Measurements from ENCODE around the gene ZNF90.
"Not testable (repeated sequence)": the region's sequence is repeated elsewhere in the genome, so short reads cannot be mapped to it uniquely, and the experiment has no call there.

ZNF90 gene

GRCh38 chr19:20045742-20046141, 32.1 kb upstream of the ZNF90 start:
- H3K36me3 ChIP-seq (ENCODE audit: control insufficient read depth in 4 of 4, insufficient read depth in 4 of 4, low read length in 3 of 4); H3K4me1 ChIP-seq (ENCODE audit: control extremely low read depth in 1 of 4, control insufficient read depth in 4 of 4, insufficient read depth in 4 of 4, low read length in 3 of 4); DNase-seq; H3K4me3 ChIP-seq (ENCODE audit: control insufficient read depth in 1 of 7, extremely low read depth in 1 of 7, insufficient read depth in 4 of 7, low read depth in 2 of 7, low read length in 6 of 7); H3K27me3 ChIP-seq (replicated peaks in 2 of 5; ENCODE audit: control insufficient read depth in 4 of 5, insufficient read depth in 5 of 5, low read length in 4 of 5); POLR2A ChIA-PET; H3K27ac ChIP-seq (ENCODE audit: insufficient read depth in 1 of 2, low read depth in 1 of 2, low read length in 2 of 2, poor library complexity in 1 of 2, severe bottlenecking in 2 of 2); H3K9me3 ChIP-seq (ENCODE audit: control extremely low read depth in 1 of 5, control insufficient read depth in 4 of 5, insufficient read depth in 2 of 5, low read depth in 1 of 5, low read length in 4 of 5); CTCF ChIA-PET: not testable (repeated sequence)
- WGBS (ENCODE audit: insufficient coverage): 50% methylated on average over 4 of the region's 5 CpGs

DNA sequence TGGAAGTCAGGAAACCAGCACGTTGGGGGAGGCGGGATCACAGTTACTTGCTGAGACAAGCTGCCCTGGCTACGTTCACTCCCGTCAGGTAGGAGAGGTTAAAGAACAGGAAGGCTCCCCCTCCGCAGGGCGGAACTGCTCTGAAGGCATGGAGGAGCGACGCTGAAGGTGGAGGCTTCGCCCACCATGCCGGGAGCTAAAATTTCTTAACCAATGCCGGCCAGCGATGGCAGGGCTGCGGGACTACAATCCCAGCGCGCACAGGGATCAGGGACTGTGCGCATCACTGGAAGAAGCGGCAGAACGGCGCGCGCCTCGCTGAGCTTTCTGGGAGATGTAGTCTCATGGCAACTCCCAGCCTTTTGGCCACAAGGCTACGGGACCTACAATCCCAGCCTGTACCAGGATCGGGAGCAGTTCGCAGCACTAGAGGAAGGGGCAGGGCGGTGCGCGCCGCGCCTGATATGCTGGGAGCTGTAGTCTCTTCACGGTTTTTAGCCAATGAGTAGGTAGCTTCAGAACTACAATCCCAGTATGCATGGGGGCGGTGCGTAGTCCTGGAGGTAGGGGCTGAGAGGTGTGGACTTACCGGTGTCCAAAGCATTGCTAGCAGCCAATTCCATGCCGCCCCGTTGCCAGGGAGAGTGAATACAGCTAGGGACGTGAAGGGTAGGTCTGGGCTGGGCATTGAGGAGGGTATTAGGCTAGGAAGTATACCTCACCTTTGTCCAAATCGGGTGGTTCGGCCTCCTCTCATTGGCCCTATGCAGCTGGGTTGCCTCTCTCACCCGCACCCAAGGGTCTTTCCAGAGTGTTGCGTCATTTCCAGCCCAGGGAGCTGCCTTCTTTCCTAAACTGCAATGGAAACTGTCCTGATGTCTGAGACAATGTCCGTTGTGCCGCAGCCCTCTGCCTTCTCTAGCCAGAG, 25.7 kb upstream of the ZNF90 start:
- H3K36me3 ChIP-seq (ENCODE audit: control insufficient read depth in 4 of 4, insufficient read depth in 4 of 4, low read length in 3 of 4): no peaks in the 10 kb centered on the region
- ChIA-PET POLR2A (interaction anchor here (0.6 to 1.6 kb wide), 4 partner anchors 13 to 371 kb away, joined by 3 to 8 read pairs (median 5); partner anchors contain the start of genes ZNF253 and ZNF682), CTCF (no interaction called here)
- peaks cover 0 to 9% (median 0%) of the 10 kb centered on the region in 5 experiments for H3K9me3 ChIP-seq (ENCODE audit: control extremely low read depth in 1 of 5, control insufficient read depth in 4 of 5, insufficient read depth in 2 of 5, low read depth in 1 of 5, low read length in 4 of 5)
- under 1% methylated on average over 43 of the region's 43 CpGs for WGBS (ENCODE audit: insufficient coverage)
- no peaks in the 10 kb centered on the region for H3K27me3 ChIP-seq (replicated peaks in 2 of 5; ENCODE audit: control insufficient read depth in 4 of 5, insufficient read depth in 5 of 5, low read length in 4 of 5)
- H3K27ac ChIP-seq (ENCODE audit: insufficient read depth in 1 of 2, low read depth in 1 of 2, low read length in 2 of 2, poor library complexity in 1 of 2, severe bottlenecking in 2 of 2): peak overlapping the region; percentile 34 to 79
- peaks cover 0 to 15% (median 10%) of the 10 kb centered on the region in 4 experiments for H3K4me1 ChIP-seq (ENCODE audit: control extremely low read depth in 1 of 4, control insufficient read depth in 4 of 4, insufficient read depth in 4 of 4, low read length in 3 of 4)
- H3K4me3 ChIP-seq (ENCODE audit: control insufficient read depth in 1 of 7, extremely low read depth in 1 of 7, insufficient read depth in 4 of 7, low read depth in 2 of 7, low read length in 6 of 7): peak overlapping the region; percentile 58 to 93 (median 87)
- peak; percentile 83 to 85 (median 83) for DNase-seq

GRCh38 chr19:20058738-20059137, 19.1 kb upstream of the ZNF90 start:
- H3K4me3 ChIP-seq (ENCODE audit: control insufficient read depth in 1 of 7, extremely low read depth in 1 of 7, insufficient read depth in 4 of 7, low read depth in 2 of 7, low read length in 6 of 7); H3K27me3 ChIP-seq (replicated peaks in 2 of 5; ENCODE audit: control insufficient read depth in 4 of 5, insufficient read depth in 5 of 5, low read length in 4 of 5); H3K27ac ChIP-seq (ENCODE audit: insufficient read depth in 1 of 2, low read depth in 1 of 2, low read length in 2 of 2, poor library complexity in 1 of 2, severe bottlenecking in 2 of 2); CTCF ChIA-PET; H3K9me3 ChIP-seq (ENCODE audit: control extremely low read depth in 1 of 5, control insufficient read depth in 4 of 5, insufficient read depth in 2 of 5, low read depth in 1 of 5, low read length in 4 of 5); H3K4me1 ChIP-seq (ENCODE audit: control extremely low read depth in 1 of 4, control insufficient read depth in 4 of 4, insufficient read depth in 4 of 4, low read length in 3 of 4); DNase-seq; H3K36me3 ChIP-seq (ENCODE audit: control insufficient read depth in 4 of 4, insufficient read depth in 4 of 4, low read length in 3 of 4); POLR2A ChIA-PET: not testable (repeated sequence)

DNA sequence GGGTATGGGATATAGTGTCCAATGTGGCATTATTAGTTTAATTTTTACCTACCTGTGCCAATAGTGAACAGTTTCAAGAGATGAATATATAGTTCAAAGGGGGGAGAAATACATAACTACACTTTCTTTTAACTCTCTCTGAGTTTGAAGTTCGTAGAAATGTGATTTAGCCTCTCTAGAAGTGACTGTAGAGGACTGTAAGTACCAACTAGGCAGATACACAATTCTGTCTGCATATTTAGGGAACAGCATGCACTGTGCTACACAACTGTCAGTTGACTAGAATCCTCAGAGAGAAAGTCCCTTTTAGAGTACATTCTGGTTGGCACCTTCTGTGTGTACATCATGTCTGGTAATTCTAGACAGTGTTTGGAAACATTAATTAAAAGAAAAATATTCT, 17.5 kb upstream of the ZNF90 start:
- no CpG with 5 or more reads among the region's 1 CpG for WGBS (ENCODE audit: insufficient coverage)
- no peaks in the 10 kb centered on the region for H3K4me1 ChIP-seq (ENCODE audit: control extremely low read depth in 1 of 4, control insufficient read depth in 4 of 4, insufficient read depth in 4 of 4, low read length in 3 of 4)
- DNase-seq: no peak
- H3K4me3 ChIP-seq (ENCODE audit: control insufficient read depth in 1 of 7, extremely low read depth in 1 of 7, insufficient read depth in 4 of 7, low read depth in 2 of 7, low read length in 6 of 7): no peak overlapping the region
- no peaks in the 10 kb centered on the region for H3K36me3 ChIP-seq (ENCODE audit: control insufficient read depth in 4 of 4, insufficient read depth in 4 of 4, low read length in 3 of 4)
- POLR2A ChIA-PET: no interaction called here
- H3K9me3 ChIP-seq (ENCODE audit: control extremely low read depth in 1 of 5, control insufficient read depth in 4 of 5, insufficient read depth in 2 of 5, low read depth in 1 of 5, low read length in 4 of 5): no peaks in the 10 kb centered on the region
- H3K27ac ChIP-seq (ENCODE audit: insufficient read depth in 1 of 2, low read depth in 1 of 2, low read length in 2 of 2, poor library complexity in 1 of 2, severe bottlenecking in 2 of 2): no peak overlapping the region
- CTCF ChIA-PET: no interaction called here
- H3K27me3 ChIP-seq (replicated peaks in 2 of 5; ENCODE audit: control insufficient read depth in 4 of 5, insufficient read depth in 5 of 5, low read length in 4 of 5): no peaks in the 10 kb centered on the region

DNA sequence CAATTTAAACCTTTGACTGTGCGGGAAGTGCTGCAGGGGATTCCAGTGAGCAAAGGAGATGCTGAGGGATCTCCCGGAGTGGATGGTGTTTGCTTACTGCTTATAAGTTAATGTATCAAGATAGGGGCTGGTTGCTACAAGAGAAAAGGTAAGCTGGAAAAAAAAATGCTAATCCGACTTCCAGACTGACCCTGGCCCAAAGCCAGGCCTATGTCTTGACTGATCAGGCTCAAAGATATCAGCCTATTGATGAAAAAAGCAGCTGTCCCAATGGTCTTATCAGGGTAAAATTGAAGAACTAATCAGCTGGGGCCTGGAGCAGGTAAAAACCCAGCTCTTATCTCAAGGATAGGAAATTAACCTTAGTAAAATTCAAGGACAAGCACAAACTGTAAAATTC, 10.9 kb upstream of the ZNF90 start:
- POLR2A ChIA-PET: interaction anchor here (0.7 kb wide), 1 partner anchor 20 kb away, joined by 4 read pairs; no protein-coding TSS in a partner anchor
- H3K9me3 ChIP-seq (ENCODE audit: control extremely low read depth in 1 of 5, control insufficient read depth in 4 of 5, insufficient read depth in 2 of 5, low read depth in 1 of 5, low read length in 4 of 5): peaks cover 3 to 27% (median 13%) of the 10 kb centered on the region in 5 experiments

DNA sequence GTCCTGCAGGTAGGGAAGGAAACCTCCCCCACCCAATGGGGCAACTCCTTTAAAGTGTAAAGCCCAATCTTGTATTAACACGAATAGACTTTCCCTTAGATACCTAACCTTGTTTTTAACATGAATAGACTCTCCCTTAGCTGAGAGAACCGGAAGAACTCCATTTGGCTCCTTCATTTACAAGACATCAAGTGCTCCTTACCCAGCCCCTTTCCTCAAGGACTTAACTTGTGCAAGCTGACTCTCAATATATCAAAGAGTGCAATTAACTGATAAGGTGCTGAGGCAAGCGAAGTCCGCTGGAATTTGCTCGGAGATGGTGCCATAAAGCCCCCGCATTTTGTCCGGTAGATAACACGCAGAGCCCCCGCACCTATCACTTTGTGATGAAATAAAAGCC, 9.9 kb upstream of the ZNF90 start:
- H3K4me1 ChIP-seq (ENCODE audit: control extremely low read depth in 1 of 4, control insufficient read depth in 4 of 4, insufficient read depth in 4 of 4, low read length in 3 of 4): no peaks in the 10 kb centered on the region
- DNase-seq: no peak
- ChIA-PET POLR2A (no interaction called here), CTCF (no interaction called here)
- no peaks in the 10 kb centered on the region for H3K36me3 ChIP-seq (ENCODE audit: control insufficient read depth in 4 of 4, insufficient read depth in 4 of 4, low read length in 3 of 4)
- H3K9me3 ChIP-seq (ENCODE audit: control extremely low read depth in 1 of 5, control insufficient read depth in 4 of 5, insufficient read depth in 2 of 5, low read depth in 1 of 5, low read length in 4 of 5): peaks cover 3 to 27% (median 13%) of the 10 kb centered on the region in 5 experiments
- peaks cover 0 to 15% (median 5%) of the 10 kb centered on the region in 5 experiments for H3K27me3 ChIP-seq (replicated peaks in 2 of 5; ENCODE audit: control insufficient read depth in 4 of 5, insufficient read depth in 5 of 5, low read length in 4 of 5)
- no peak overlapping the region for H3K4me3 ChIP-seq (ENCODE audit: control insufficient read depth in 1 of 7, extremely low read depth in 1 of 7, insufficient read depth in 4 of 7, low read depth in 2 of 7, low read length in 6 of 7)
- no peak overlapping the region for H3K27ac ChIP-seq (ENCODE audit: insufficient read depth in 1 of 2, low read depth in 1 of 2, low read length in 2 of 2, poor library complexity in 1 of 2, severe bottlenecking in 2 of 2)
- 16% methylated on average over 9 of the region's 9 CpGs for WGBS (ENCODE audit: insufficient coverage)

More for the DNA sequence above, 10.9 kb upstream of the ZNF90 start:
- CTCF ChIA-PET: no interaction called here
- no peak for DNase-seq
- peaks cover 0 to 15% (median 5%) of the 10 kb centered on the region in 5 experiments for H3K27me3 ChIP-seq (replicated peaks in 2 of 5; ENCODE audit: control insufficient read depth in 4 of 5, insufficient read depth in 5 of 5, low read length in 4 of 5)
- H3K36me3 ChIP-seq (ENCODE audit: control insufficient read depth in 4 of 4, insufficient read depth in 4 of 4, low read length in 3 of 4): no peaks in the 10 kb centered on the region
- H3K4me3 ChIP-seq (ENCODE audit: control insufficient read depth in 1 of 7, extremely low read depth in 1 of 7, insufficient read depth in 4 of 7, low read depth in 2 of 7, low read length in 6 of 7): no peak overlapping the region
- WGBS (ENCODE audit: insufficient coverage): 92% methylated on average over 2 of the region's 3 CpGs
- no peaks in the 10 kb centered on the region for H3K4me1 ChIP-seq (ENCODE audit: control extremely low read depth in 1 of 4, control insufficient read depth in 4 of 4, insufficient read depth in 4 of 4, low read length in 3 of 4)
- H3K27ac ChIP-seq (ENCODE audit: insufficient read depth in 1 of 2, low read depth in 1 of 2, low read length in 2 of 2, poor library complexity in 1 of 2, severe bottlenecking in 2 of 2): no peak overlapping the region

DNA sequence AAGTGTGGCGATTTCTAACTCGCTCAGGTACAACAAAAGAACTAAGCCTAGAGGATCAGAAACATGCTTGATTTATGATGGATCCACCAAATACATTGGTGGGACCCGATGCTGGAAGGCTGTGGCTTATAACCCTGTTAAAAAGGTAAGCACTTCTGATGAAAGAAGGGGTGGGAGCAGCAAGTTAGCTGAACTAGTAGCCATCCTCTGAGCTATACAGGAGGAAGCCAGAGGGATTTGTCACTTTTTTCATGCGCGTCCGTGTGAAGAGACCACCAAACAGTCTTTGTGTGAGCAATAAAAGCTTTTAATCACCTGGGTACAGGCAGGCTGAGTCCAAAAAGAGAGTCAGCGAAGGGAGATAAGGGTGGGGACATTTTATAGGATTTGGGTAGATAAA, 9.2 kb upstream of the ZNF90 start:
- POLR2A ChIA-PET; CTCF ChIA-PET; H3K27ac ChIP-seq (ENCODE audit: insufficient read depth in 1 of 2, low read depth in 1 of 2, low read length in 2 of 2, poor library complexity in 1 of 2, severe bottlenecking in 2 of 2); H3K4me1 ChIP-seq (ENCODE audit: control extremely low read depth in 1 of 4, control insufficient read depth in 4 of 4, insufficient read depth in 4 of 4, low read length in 3 of 4); DNase-seq; H3K4me3 ChIP-seq (ENCODE audit: control insufficient read depth in 1 of 7, extremely low read depth in 1 of 7, insufficient read depth in 4 of 7, low read depth in 2 of 7, low read length in 6 of 7); H3K36me3 ChIP-seq (ENCODE audit: control insufficient read depth in 4 of 4, insufficient read depth in 4 of 4, low read length in 3 of 4): not testable (repeated sequence)
- WGBS (ENCODE audit: insufficient coverage): 31% methylated on average over 6 of the region's 7 CpGs
- H3K9me3 ChIP-seq (ENCODE audit: control extremely low read depth in 1 of 5, control insufficient read depth in 4 of 5, insufficient read depth in 2 of 5, low read depth in 1 of 5, low read length in 4 of 5): peaks cover 3 to 27% (median 13%) of the 10 kb centered on the region in 5 experiments
- H3K27me3 ChIP-seq (replicated peaks in 2 of 5; ENCODE audit: control insufficient read depth in 4 of 5, insufficient read depth in 5 of 5, low read length in 4 of 5): peaks cover 0 to 15% (median 5%) of the 10 kb centered on the region in 5 experiments

Data from common myeloid progenitor, CD34-positive (primary cell).